SIG-M5 treated with dmso at 0.1 percent for 504 hours (cell line): Measurements from ENCODE around the gene LTBP1.

Experiments
- DNase-seq: peaks from one replicate; lab custom pipeline; 2025; ENCODE audit not compliant: unreplicated experiment; lab: John Stamatoyannopoulos, UW

Gene LTBP1

GRCh38 chr2:33008716-33009115 is 62.0 kb downstream of the LTBP1 start:
- DNase-seq, result no peak

GRCh38 chr2:33009249-33009648 is 62.5 kb downstream of the LTBP1 start:
- DNase-seq, result no peak

GRCh38 chr2:33011373-33011772 is 64.6 kb downstream of the LTBP1 start:
- no peak for DNase-seq

- no peak for DNase-seq
Observed at GRCh38 chr2:33011941-33012340, 65.2 kb downstream of the LTBP1 start.

GRCh38 chr2:33013684-33014110 is 66.9 kb downstream of the LTBP1 start:
- DNase-seq, result no peak

- DNase-seq, result no peak
Observed at GRCh38 chr2:33014268-33014667, 67.5 kb downstream of the LTBP1 start.

GRCh38 chr2:33015421-33016142 is 68.8 kb downstream of the LTBP1 start:
- no peak for DNase-seq

GRCh38 chr2:33018271-33018670 is 71.5 kb downstream of the LTBP1 start:
- no peak for DNase-seq

GRCh38 chr2:33019796-33020195 is 73.0 kb downstream of the LTBP1 start:
- no peak for DNase-seq

- DNase-seq, result no peak
Observed at GRCh38 chr2:33020883-33021282, 74.1 kb downstream of the LTBP1 start.

GRCh38 chr2:33021542-33022227 is 74.9 kb downstream of the LTBP1 start:
- no peak for DNase-seq

GRCh38 chr2:33022395-33022985 is 75.7 kb downstream of the LTBP1 start:
- DNase-seq, result no peak

- no peak for DNase-seq
Observed at GRCh38 chr2:33022989-33023727, 76.4 kb downstream of the LTBP1 start.

GRCh38 chr2:33023728-33024500 is 77.2 kb downstream of the LTBP1 start:
- DNase-seq, result no peak

GRCh38 chr2:33024758-33025157 is 78.0 kb downstream of the LTBP1 start:
- no peak for DNase-seq

GRCh38 chr2:33029459-33029858 is 82.7 kb downstream of the LTBP1 start:
- no peak for DNase-seq

- DNase-seq, result no peak
Observed at GRCh38 chr2:33029926-33030325, 83.2 kb downstream of the LTBP1 start.

- DNase-seq, result no peak
Observed at GRCh38 chr2:33030326-33030725, 83.6 kb downstream of the LTBP1 start.

- no peak for DNase-seq
Observed at GRCh38 chr2:33032245-33032644, 85.5 kb downstream of the LTBP1 start.

GRCh38 chr2:33033606-33034081 is 86.9 kb downstream of the LTBP1 start:
- DNase-seq, result peak; percentile 32

- no peak for DNase-seq
Observed at GRCh38 chr2:33034784-33035183, 88.0 kb downstream of the LTBP1 start.
